HCT116 (cell line): ENCODE measurements around the gene ANGPTL3.

Experiments
- CTCF ChIP-seq, 3 experiments: fragments of 200-600 bp in 1 of 3; sonication (generic) in 1 of 3; IDR thresholded peaks in 2 of 3; conservative IDR thresholded peaks in 1 of 3; 2 replicates each; pipeline ENCODE4 v1.5.1; 2012 to 2017; ENCODE audit warnings: low read depth in 2 of 3, low read length in 2 of 3, antibody characterized with exemption in 1 of 3, borderline replicate concordance in 1 of 3, control low read depth in 1 of 3, mild to moderate bottlenecking in 1 of 3, mixed read lengths in 1 of 3, mixed run types in 1 of 3, moderate library complexity in 1 of 3; ENCODE audit not compliant: insufficient read depth in 1 of 3
- POLR2A ChIP-seq: IDR thresholded peaks from 2 replicates; pipeline ENCODE4 v1.7.0; 2011; ENCODE audit warnings: borderline replicate concordance; ENCODE audit not compliant: insufficient read depth, insufficient read length; ENCODE audit errors: extremely low read depth
- POLR2AphosphoS5 ChIP-seq: IDR thresholded peaks from 2 replicates; pipeline ENCODE4 v1.6.1; 2011; ENCODE audit warnings: mild to moderate bottlenecking, low read depth, low read length, moderate library complexity

GRCh38 chr1:62593825-62594394, 3.4 kb upstream of the ANGPTL3 start:
- TF ChIP-seq POLR2A (no peak), CTCF (IDR thresholded peaks at IDR 0.05 in 2 of 3, conservative IDR thresholded peaks at IDR 0.05 in 1 of 3; ENCODE audit: borderline replicate concordance in 1 of 3, insufficient read depth in 1 of 3, low read depth in 2 of 3, low read length in 2 of 3) (no peak), POLR2AphosphoS5 (no peak)
